SJCRH30 (cell line): ENCODE data around the gene AMER2. TPM values are rescaled to one million over a fixed set of nuclear protein-coding genes. Genes with fewer than 3 reads are reported as not detected.
A peak's percentile ranks its signal among the peaks of the same experiment; 100 is the strongest.

Source experiments
- DNase-seq, 2 experiments: peaks; one replicate each; pipeline ENCODE4 v3.0.0-alpha.2; 2015 to 2020
- H3K27ac ChIP-seq: fragments of 250-450 bp; sonication (Bioruptor Pico); 2 replicates; pipeline ENCODE4 v1.5.1; 2020; ENCODE audit warnings: mild to moderate bottlenecking, moderate library complexity
- H3K27me3 ChIP-seq: fragments of 250-450 bp; sonication (Bioruptor Pico); 2 replicates; pipeline ENCODE4 v1.5.1; 2020; ENCODE audit warnings: mild to moderate bottlenecking, moderate library complexity
- H3K36me3 ChIP-seq: fragments of 250-450 bp; sonication (Bioruptor Pico); 2 replicates; pipeline ENCODE4 v1.5.1; 2020; ENCODE audit warnings: mild to moderate bottlenecking, moderate library complexity
- H3K4me1 ChIP-seq: fragments of 250-450 bp; sonication (Bioruptor Pico); 2 replicates; pipeline ENCODE4 v1.5.1; 2020; ENCODE audit warnings: mild to moderate bottlenecking, moderate library complexity
- H3K4me3 ChIP-seq: fragments of 250-450 bp; sonication (Bioruptor Pico); 2 replicates; pipeline ENCODE4 v1.5.1; 2020; ENCODE audit warnings: mild to moderate bottlenecking, moderate library complexity
- H3K9me3 ChIP-seq: fragments of 250-450 bp; sonication (Bioruptor Pico); replicated peaks from 2 replicates; pipeline ENCODE4 v1.5.1; 2020; ENCODE audit warnings: mild to moderate bottlenecking, moderate library complexity
- total RNA-seq: library from RNA; depleted of rRNA; stranded (reverse); fragments of >200 nt; shearing (Covaris generic); gene quantifications from 2 replicates; pipeline ENCODE4 v1.2.3, GENCODE V29; 2014

The AMER2 gene
- total RNA-seq, 1 experiment from 2014 or later = not detected

DNA sequence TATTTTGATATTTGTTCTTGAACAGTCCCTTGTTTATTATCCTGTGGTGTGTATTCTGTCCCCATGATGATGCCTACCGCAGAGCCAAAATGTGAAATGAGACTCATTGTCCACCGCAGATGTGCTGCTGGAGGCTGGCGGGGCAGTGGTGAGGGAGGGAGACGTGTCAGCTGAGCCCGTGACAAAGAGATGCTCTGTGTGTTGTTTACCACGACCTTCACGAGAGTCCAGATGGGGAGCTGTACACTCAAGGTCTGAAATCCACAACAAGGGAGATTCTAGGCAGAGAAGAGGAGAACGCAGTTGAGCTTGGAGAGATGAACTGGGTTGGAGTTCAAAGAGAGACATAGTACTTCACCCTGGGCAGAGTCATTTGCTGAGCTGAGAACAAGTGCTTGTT lies 20.8 kb upstream of the AMER2 start:
- peaks cover 21% of the 10 kb centered on the region for H3K27me3 ChIP-seq
- no peak overlapping the region for H3K27ac ChIP-seq
- H3K9me3 ChIP-seq = no peaks in the 10 kb centered on the region
- DNase-seq = no peak
- H3K36me3 ChIP-seq = no peaks in the 10 kb centered on the region
- no peak overlapping the region for H3K4me3 ChIP-seq
- H3K4me1 ChIP-seq = no peaks in the 10 kb centered on the region

DNA sequence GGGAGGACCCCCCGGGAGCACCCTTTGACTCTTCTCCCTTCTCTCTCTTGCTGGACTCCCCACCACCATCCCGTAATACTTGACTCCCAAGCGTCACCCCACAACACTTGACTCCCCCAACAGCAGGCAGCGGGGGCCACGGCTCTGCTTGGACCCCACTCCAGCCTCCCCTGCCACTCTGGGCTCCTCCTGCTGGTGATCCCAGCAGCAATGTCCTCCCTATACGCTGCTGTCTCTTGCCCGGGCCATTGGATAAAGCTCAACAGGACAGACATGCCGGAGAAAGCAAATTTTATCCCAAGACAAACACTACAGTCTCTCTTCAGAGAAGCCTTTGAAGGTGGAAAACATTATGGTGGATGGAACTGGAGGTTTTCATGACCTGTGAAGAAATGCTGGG lies 20.4 kb upstream of the AMER2 start:
- no peaks in the 10 kb centered on the region for H3K4me1 ChIP-seq
- H3K9me3 ChIP-seq = no peaks in the 10 kb centered on the region
- no peak for DNase-seq
- no peak overlapping the region for H3K4me3 ChIP-seq
- no peaks in the 10 kb centered on the region for H3K36me3 ChIP-seq
- H3K27ac ChIP-seq = no peak overlapping the region
- peaks cover 21% of the 10 kb centered on the region for H3K27me3 ChIP-seq

DNA sequence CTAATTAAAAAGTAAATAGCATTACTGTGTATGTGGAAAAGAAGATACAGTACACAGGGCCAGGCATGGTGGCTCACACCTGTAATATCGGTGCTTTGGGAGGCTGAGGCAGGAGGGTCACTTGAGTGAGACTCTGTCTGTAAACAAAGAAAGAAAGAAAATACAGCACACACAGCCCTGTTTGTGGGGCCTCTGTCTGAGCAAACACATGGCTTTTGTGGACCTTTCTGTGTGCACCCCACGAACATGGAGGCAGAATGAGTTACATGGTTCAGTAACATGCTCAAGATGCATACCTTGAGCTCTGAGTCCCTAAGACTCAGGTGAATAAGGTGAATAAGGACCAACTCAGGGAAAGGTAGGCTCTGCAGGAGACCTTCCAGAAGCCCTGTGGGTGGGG lies 20.0 kb upstream of the AMER2 start:
- peaks cover 21% of the 10 kb centered on the region for H3K27me3 ChIP-seq
- no peaks in the 10 kb centered on the region for H3K9me3 ChIP-seq
- no peak for DNase-seq
- H3K4me3 ChIP-seq = no peak overlapping the region
- no peaks in the 10 kb centered on the region for H3K36me3 ChIP-seq
- H3K27ac ChIP-seq = no peak overlapping the region
- H3K4me1 ChIP-seq = no peaks in the 10 kb centered on the region

DNA sequence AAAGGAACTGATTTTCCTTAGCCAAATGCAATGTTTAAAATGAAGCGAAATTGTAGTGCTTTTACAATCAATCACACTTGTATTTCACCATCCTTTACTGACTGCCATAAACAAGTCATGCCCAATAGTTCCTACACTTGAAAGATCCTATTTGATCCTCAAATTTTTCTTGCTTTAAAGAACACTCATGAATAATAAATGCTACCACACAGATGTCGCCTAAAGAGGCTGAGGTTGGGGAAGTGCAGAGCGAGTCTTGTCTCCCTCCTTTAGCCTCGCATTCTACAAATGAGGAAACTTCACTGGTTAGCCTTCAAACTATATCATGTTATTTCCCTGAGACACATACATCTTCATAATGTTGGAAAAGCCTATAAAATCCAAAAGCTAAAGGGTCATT lies 18.7 kb upstream of the AMER2 start:
- H3K36me3 ChIP-seq = no peaks in the 10 kb centered on the region
- no peak overlapping the region for H3K4me3 ChIP-seq
- no peak overlapping the region for H3K27ac ChIP-seq
- no peaks in the 10 kb centered on the region for H3K9me3 ChIP-seq
- peaks cover 20% of the 10 kb centered on the region for H3K27me3 ChIP-seq
- H3K4me1 ChIP-seq = no peaks in the 10 kb centered on the region
- no peak for DNase-seq

DNA sequence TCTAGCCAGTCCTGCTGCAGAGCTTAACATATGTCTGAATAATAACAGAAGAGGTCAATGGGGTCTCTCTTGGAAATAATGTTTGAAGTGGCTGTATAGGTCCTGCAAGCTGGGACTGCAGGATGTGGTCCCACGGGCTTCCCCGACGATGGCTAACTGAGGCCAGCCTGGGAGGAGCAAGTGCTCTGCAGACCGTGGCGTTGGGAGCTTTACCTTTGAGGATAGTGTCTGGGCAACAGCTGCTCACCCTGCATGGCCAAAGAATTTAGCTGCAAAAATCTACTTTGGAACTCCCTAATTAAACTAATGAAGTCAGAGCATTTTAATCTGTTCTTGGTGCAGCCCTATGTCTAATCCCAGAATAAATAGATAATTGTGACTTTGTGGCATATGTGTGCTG lies 18.2 kb upstream of the AMER2 start:
- DNase-seq = no peak
- no peaks in the 10 kb centered on the region for H3K9me3 ChIP-seq
- H3K4me1 ChIP-seq = no peaks in the 10 kb centered on the region
- H3K36me3 ChIP-seq = no peaks in the 10 kb centered on the region
- H3K27ac ChIP-seq = no peak overlapping the region
- H3K4me3 ChIP-seq = no peak overlapping the region
- H3K27me3 ChIP-seq = peaks cover 22% of the 10 kb centered on the region

DNA sequence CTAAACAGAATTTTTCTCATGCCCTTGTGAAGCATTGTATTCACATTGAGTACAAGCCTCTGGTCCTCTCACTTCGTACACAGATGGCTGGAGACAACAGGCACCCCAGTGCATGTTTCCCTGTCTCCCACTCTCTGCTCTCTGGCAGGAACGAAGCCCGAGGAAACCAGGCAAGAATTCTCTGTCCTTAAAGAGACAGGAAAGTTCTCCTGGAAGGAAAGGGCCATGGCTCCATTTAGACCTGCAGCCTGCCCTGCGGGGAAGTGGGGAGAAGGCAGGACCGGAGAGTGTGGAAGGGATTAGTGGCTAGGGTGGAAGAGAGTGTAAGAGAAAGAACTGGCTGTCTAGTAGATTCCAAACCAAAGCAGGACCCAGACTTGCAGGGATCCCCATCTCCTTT lies 15.5 kb upstream of the AMER2 start:
- Histone ChIP-seq H3K36me3 (no peaks in the 10 kb centered on the region), H3K4me1 (no peaks in the 10 kb centered on the region), H3K9me3 (no peaks in the 10 kb centered on the region), H3K4me3 (no peak overlapping the region), H3K27ac (no peak overlapping the region), H3K27me3 (peaks cover 18% of the 10 kb centered on the region)
- DNase-seq = no peak

DNA sequence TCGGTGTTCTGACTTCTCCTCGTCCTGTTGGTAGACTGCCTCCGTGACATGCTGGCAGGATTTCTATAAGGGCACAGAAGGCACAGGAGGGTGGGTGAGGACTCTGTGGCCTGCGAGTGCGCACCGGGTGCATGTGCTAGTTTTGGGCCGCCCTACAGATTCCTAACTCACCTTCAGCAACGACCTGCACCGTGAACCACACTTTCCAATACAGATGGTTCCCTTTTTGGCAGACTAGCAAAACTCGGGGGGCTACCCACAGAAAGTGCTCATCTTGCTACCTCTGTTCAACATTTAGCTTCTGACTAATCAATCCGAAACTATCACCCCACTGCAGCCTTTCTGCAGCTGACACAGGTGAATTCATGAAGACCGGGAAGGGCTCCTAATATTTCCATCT lies 14.1 kb upstream of the AMER2 start:
- H3K9me3 ChIP-seq = no peaks in the 10 kb centered on the region
- no peak for DNase-seq
- peaks cover 6% of the 10 kb centered on the region for H3K4me1 ChIP-seq
- H3K27me3 ChIP-seq = peaks cover 17% of the 10 kb centered on the region; the same call in 1 of the 2 replicates
- H3K4me3 ChIP-seq = no peak overlapping the region
- no peak overlapping the region for H3K27ac ChIP-seq
- H3K36me3 ChIP-seq = no peaks in the 10 kb centered on the region

DNA sequence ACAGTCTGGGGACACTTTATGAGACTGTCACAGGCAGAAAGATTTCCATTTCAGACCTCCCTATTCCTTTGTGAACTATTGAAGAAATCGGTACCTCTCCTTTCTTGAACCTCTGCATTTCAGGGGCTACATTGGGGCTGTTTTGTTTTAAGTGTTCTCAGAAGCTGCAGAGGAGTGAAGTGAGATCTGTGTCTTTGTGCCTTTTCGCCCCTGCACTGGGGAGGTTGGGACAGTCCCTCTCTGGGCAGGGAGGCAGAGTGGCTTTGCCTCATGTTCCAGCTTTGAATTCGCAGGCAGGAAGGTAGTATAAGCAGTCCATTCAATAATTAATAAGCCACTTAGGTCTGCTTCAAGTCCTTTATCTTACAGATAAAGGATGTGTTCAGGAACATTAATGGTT lies 9.5 kb upstream of the AMER2 start:
- peaks cover 8% of the 10 kb centered on the region for H3K4me1 ChIP-seq
- no peak overlapping the region for H3K27ac ChIP-seq
- no peak for DNase-seq
- H3K4me3 ChIP-seq = no peak overlapping the region
- H3K36me3 ChIP-seq = no peaks in the 10 kb centered on the region
- H3K9me3 ChIP-seq = no peaks in the 10 kb centered on the region
- peaks cover 13% of the 10 kb centered on the region; the same call in 1 of the 2 replicates for H3K27me3 ChIP-seq

DNA sequence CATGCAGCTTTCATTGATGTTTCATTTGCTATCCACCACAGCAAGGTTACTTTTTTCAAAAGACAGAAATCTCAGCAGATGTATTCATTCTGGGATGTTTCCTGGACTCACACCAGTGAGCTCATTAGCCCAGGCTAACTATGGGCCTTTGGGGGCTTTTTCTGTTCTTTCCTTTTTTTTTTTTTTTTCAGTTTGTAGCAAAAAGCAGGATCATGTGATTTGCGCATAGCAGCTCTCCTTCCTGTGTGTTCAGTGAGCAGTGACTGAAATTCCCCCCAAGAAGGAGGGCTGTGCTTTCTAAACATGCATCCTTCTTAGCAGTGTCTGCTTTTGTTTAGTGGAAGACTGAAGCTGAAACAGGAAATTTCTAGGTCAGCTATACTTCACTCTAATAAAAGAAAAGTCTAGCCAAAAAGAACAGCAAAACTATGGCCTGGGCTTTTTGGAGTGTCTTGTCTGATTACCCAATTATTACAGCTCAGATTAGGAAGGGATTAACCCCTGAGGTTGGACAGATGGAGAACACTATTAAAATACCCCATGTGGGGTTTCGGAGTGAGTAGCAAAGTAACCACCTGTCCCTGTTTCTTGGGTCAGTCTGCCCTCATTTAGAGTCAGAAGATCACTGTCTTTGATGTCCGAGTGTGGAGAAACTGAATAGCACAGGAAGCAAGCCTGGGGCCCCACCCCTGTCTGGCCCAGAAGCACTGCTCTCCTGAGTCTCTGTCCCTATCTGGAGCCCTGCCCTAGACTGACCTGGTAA lies 8.9 kb upstream of the AMER2 start:
- Histone ChIP-seq H3K36me3 (no peaks in the 10 kb centered on the region), H3K4me3 (no peak overlapping the region), H3K27me3 (peaks cover 12% of the 10 kb centered on the region; the same call in 1 of the 2 replicates), H3K4me1 (peaks cover 8% of the 10 kb centered on the region), H3K9me3 (no peaks in the 10 kb centered on the region), H3K27ac (no peak overlapping the region)
- DNase-seq = peak; percentile 19 to 56

DNA sequence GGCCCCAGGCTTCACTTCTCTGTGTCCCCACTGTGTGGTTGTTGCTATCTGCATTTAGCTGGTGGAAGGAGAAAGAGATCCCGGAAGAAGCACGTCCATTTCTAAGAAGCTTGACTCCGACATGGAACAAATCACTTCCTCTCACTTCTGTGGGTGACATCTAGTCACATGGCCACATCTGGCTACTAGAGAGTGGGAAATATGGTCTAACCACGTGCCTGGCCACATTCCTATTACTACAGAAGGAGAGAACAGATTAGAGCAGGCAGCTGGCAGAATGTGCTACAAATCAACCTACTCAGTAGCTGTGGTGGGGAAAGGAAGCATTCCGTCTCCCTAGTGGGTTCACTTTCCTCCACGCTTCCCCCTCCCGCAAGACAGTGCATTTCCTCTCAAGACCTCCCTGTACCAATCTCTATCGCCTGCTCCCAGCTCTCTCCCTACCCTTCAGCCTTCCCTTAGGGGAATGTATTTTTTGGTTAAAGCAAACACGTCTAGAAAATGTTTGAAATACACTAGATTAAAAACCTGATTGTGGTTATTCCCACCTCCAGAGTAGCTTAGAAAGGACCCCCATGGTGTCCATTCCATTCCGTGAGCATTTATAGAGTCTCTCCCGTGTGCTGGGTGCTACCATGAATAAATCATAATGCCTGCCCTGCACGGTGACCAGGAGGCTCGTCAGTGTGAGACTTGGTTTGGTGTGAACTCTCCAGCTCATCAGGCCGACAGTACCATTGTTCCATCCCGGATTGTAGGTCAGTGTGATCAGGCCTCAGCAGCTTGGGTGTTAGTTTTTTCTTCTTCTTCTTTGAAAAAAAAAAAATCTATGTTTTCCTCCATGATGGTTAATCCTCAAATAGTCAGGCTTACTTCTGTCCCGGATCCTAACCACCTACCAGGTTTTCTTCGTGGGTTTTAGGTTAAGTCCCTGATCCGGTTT lies 8.0 kb upstream of the AMER2 start:
- no peak overlapping the region for H3K4me3 ChIP-seq
- no peak for DNase-seq
- H3K9me3 ChIP-seq = no peaks in the 10 kb centered on the region
- peaks cover 8% of the 10 kb centered on the region for H3K27me3 ChIP-seq
- no peaks in the 10 kb centered on the region for H3K36me3 ChIP-seq
- H3K27ac ChIP-seq = no peak overlapping the region
- peaks cover 8% of the 10 kb centered on the region for H3K4me1 ChIP-seq

DNA sequence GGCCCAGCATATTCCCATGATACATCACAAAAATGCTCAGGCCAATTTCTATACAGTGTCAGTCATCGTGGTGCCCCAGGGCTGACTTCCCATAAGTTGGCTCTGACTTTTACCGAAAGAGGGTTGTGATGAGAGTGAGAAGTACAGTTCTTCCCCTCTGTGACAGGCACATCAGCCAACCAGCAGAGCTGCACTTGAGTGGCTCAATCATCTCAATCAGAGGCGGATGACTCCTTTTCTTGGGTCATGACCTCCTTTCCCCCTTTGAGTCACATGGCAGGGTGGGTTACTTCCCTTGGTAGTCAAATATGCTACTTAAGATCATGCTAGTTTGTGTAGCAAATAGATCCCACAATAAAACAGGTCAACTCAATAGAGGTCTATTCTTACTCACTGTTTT lies 6.9 kb upstream of the AMER2 start:
- no peak for DNase-seq
- no peak overlapping the region for H3K27ac ChIP-seq

DNA sequence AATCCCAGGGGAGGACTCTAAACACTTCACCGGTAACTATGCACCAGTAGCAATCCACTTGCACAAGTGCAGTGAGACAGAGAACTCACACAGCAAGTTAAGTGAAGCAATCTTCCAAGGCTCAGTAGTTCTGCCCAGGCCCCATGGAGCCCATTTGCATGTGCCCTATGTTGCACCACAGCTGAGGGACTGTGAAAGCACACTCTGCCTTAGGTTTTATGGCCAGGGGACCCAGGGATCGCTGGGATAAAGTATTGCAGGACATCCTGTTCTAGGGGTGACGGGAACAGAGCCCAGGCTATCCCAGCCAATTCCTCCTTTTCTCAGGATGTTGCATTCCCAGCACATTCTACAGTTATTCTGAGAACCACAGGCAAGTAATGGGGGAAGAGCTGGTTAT lies 6.0 kb upstream of the AMER2 start:
- no peak overlapping the region for H3K4me3 ChIP-seq
- H3K9me3 ChIP-seq = no peaks in the 10 kb centered on the region
- peaks cover 4% of the 10 kb centered on the region for H3K27me3 ChIP-seq
- peaks cover 8% of the 10 kb centered on the region for H3K4me1 ChIP-seq
- H3K27ac ChIP-seq = no peak overlapping the region
- H3K36me3 ChIP-seq = no peaks in the 10 kb centered on the region
- no peak for DNase-seq

More for the DNA sequence above, 6.9 kb upstream of the AMER2 start:
- peaks cover 4% of the 10 kb centered on the region for H3K27me3 ChIP-seq
- H3K4me3 ChIP-seq = no peak overlapping the region
- H3K4me1 ChIP-seq = peaks cover 8% of the 10 kb centered on the region
- H3K36me3 ChIP-seq = no peaks in the 10 kb centered on the region
- no peaks in the 10 kb centered on the region for H3K9me3 ChIP-seq

DNA sequence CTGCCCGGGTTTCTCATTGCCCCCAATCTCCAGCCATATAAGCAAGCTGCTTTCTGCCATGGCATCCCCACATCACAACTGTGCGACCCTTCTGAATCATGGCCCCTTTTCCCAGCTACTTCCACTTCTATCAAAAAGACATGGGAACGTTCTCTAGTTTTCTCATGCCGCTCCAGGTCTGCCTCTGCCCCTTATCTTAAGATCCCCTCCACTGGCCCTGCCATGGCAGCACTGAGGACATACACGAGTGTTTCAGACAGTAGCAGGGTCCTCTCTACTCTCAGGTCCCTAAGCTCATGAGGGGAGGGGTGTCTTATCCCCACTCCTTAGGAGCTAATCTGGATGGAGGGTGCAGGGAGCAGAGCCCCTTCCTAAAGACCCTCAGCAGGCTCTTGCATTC lies 5.5 kb upstream of the AMER2 start:
- no peak overlapping the region for H3K4me3 ChIP-seq
- peaks cover 8% of the 10 kb centered on the region for H3K4me1 ChIP-seq
- H3K36me3 ChIP-seq = no peaks in the 10 kb centered on the region
- no peaks in the 10 kb centered on the region for H3K9me3 ChIP-seq
- no peak for DNase-seq
- H3K27me3 ChIP-seq = peaks cover 4% of the 10 kb centered on the region
- H3K27ac ChIP-seq = no peak overlapping the region

DNA sequence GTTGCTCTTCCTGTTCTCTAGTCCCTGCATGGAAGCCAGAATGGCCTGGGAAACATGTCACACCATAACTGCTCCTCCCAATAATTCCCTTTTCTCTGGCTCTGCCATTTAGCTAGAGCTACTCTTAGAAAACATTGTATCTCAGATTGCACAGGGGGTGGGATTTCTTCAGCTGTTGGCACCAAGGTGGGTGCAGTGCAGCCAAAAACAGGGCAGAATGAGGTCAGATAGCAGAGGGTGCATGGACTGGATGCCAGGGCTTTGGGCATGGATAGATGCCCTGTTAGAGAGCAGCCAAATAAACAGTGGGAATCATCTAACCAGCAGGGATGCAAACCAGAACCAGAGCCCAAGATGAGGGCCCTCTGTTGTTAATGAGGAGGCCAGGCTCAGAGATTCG lies 4.9 kb upstream of the AMER2 start:
- H3K4me3 ChIP-seq = no peak overlapping the region
- H3K27me3 ChIP-seq = peaks cover 4% of the 10 kb centered on the region
- no peak for DNase-seq
- H3K27ac ChIP-seq = no peak overlapping the region
- H3K36me3 ChIP-seq = no peaks in the 10 kb centered on the region
- no peaks in the 10 kb centered on the region for H3K9me3 ChIP-seq
- H3K4me1 ChIP-seq = peaks cover 8% of the 10 kb centered on the region

DNA sequence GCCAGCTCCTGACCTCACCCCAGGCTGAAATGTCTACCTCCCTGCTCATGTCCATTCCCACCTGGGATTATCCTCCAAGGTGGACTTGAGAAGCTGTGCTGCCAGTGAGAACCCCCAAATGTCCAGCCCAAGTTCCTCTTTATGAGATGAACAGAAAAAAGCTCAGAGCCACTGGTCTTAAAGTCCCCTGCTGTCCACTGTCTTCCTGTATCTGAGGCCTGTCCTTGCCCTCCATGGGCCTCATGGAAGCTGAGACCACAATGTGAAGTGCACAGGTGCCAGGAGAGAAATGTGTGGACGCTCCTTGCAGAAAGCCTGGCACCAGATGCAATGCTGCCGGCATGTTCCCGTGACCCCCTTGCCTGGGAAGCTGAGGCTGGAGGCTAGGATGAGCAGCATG lies 3.3 kb upstream of the AMER2 start:
- Histone ChIP-seq H3K9me3 (no peaks in the 10 kb centered on the region), H3K4me1 (no peaks in the 10 kb centered on the region), H3K4me3 (no peak overlapping the region), H3K27ac (no peak overlapping the region), H3K27me3 (peaks cover 4% of the 10 kb centered on the region), H3K36me3 (no peaks in the 10 kb centered on the region)
- DNase-seq = no peak
